ENCODE measurements around the gene TUBGCP3. TPM values are rescaled to one million over a fixed set of nuclear protein-coding genes. Genes with fewer than 3 reads are reported as not detected.

TUBGCP3 gene
- total RNA-seq, 1 experiment from 2014 or later = 13.8 TPM

DNA sequence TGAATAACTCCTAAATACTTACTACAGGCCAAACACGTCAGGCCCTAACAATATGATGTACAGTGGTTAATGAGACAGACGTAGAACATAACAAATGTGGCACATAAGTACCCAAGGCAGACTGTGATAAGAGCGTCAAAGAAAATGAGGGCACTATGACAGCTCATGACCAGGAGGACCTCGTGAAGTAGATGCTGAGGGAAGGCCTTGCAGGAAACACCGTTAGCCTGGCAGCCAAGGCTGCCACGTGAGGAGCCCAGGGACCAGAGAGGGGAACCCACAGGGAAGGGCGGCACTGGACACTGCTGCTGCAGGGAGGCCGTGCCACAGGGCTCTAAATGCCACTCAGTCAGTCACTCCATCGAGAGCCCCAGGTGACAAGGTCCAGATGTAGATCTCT is 5.7 kb downstream of the TUBGCP3 start:
- in situ Hi-C loops (cut with HindIII; ENCODE audit: low sequenced_read_pairs) = no loop called here
- no peak for DNase-seq (ENCODE audit: low spot score)

GRCh38 chr13:112580912-112581311 is 7.0 kb downstream of the TUBGCP3 start:
- no peak for DNase-seq (ENCODE audit: low spot score)
- in situ Hi-C loops (cut with HindIII; ENCODE audit: low sequenced_read_pairs) = no loop called here

DNA sequence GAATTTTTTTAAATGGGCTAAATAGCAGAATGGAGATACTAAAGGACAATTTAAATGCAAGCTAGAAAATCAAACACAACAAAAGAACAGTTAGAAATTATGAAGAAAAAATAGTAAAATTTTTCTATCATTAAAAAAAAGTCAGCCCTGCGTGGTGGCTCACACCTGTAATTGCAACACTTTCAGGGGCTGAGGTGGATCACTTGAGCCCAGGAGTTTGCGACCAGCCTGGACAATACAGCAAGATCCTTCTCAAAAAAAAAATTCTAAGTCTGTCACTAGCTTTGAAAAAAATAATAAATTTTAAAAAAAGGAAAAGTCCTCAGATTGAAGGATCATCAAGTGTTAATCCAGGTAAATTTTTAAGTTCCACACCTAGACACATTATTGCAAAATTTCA is 7.7 kb downstream of the TUBGCP3 start:
- DNase-seq (ENCODE audit: low spot score) = no peak
- in situ Hi-C loops (cut with HindIII; ENCODE audit: low sequenced_read_pairs) = no loop called here

GRCh38 chr13:112579310-112579843 is 8.6 kb downstream of the TUBGCP3 start:
- no peak for DNase-seq (ENCODE audit: low spot score)
- in situ Hi-C loops (cut with HindIII; ENCODE audit: low sequenced_read_pairs) = no loop called here

DNA sequence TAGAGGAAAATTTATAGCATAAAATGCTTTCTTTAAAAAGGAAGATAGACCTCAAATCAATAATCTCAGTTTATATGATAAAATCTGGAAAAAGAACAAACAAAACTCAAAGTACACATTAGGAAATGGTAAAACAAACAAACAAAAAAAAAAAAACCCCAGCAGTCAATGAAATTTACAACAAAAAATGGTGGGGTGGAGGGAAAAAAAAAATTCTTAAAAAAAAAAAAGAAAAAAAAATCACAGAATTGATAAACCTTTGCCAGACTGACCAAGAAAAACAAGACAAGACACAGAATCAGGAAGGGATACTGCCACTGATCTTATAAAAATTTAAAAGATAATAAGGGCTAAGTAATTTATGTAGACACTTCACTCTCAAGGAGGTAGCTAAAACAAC is 11.2 kb downstream of the TUBGCP3 start:
- in situ Hi-C loops (cut with HindIII; ENCODE audit: low sequenced_read_pairs) = no loop called here
- no peak for DNase-seq (ENCODE audit: low spot score)

- no peak for DNase-seq (ENCODE audit: low spot score)
- in situ Hi-C loops (cut with HindIII; ENCODE audit: low sequenced_read_pairs) = no loop called here
Observed at GRCh38 chr13:112576191-112576590, 11.8 kb downstream of the TUBGCP3 start.

GRCh38 chr13:112575675-112576074 is 12.3 kb downstream of the TUBGCP3 start:
- DNase-seq (ENCODE audit: low spot score) = no peak
- in situ Hi-C loops (cut with HindIII; ENCODE audit: low sequenced_read_pairs) = no loop called here

DNA sequence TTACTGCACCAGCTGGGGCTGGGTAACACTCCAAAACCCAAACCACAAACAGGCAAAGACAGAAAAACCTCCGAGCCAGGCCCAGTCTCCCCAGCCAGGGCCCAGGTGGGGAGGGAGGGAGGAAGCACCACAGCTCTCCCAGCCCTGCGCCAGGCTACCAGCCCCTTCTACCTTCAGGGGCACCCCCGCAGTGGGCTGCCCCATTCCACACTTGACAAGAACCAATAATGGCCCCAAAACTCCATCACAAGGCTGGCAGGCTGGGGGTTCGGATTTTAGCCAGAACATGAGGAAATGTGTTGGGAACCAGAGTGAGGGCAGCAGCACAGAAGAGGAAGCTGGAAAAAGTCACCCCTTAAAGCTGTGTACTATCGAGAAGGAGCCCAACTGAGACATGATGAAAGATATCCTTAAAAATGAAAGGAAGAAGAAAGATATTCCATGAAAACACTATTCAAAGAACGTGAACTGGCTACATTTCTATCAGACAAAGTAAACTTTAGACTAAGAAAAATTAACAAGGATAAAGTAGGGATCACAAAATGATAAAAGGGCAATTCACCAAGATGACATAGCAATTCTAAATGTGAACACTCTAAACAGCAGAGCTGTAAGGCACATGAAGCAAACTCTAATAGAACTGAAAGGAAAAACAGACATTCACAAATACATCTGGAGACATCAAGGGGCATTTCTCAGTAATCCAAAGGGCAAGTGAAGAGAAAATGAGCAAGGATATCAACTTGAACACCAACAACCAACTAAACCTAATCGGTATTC is 12.9 kb downstream of the TUBGCP3 start:
- no peak for DNase-seq (ENCODE audit: low spot score)
- in situ Hi-C loops (cut with HindIII; ENCODE audit: low sequenced_read_pairs) = no loop called here

GRCh38 chr13:112574416-112574815 is 13.5 kb downstream of the TUBGCP3 start:
- in situ Hi-C loops (cut with HindIII; ENCODE audit: low sequenced_read_pairs) = no loop called here
- DNase-seq (ENCODE audit: low spot score) = no peak

DNA sequence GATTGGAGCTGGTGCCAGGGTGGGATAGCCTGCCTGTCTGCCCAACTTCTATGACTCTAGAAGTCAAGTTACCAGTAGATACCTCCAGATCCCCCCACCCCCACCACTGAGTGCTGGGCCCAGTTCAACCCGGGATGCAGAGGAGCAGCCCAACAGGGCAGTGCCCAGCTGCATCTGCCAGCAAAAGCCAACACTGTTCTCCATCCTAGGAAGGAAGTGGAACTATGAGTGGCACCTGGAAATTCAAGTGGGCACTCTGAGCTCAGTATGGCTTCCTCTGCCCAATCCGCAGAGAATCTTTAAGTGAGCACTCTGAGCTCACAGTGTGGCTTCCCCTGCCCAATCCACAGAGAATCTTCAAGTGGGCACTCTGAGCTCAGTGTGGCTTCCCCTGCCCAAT is 14.2 kb downstream of the TUBGCP3 start:
- in situ Hi-C loops (cut with HindIII; ENCODE audit: low sequenced_read_pairs) = no loop called here
- no peak for DNase-seq (ENCODE audit: low spot score)

- DNase-seq (ENCODE audit: low spot score) = no peak
- in situ Hi-C loops (cut with HindIII; ENCODE audit: low sequenced_read_pairs) = no loop called here
Observed at GRCh38 chr13:112572366-112572765, 15.6 kb downstream of the TUBGCP3 start.

GRCh38 chr13:112569821-112570220 is 18.1 kb downstream of the TUBGCP3 start:
- no peak for DNase-seq (ENCODE audit: low spot score)
- in situ Hi-C loops (cut with HindIII; ENCODE audit: low sequenced_read_pairs) = no loop called here

- DNase-seq (ENCODE audit: low spot score) = no peak
- in situ Hi-C loops (cut with HindIII; ENCODE audit: low sequenced_read_pairs) = no loop called here
Observed at GRCh38 chr13:112567161-112567862, 20.6 kb downstream of the TUBGCP3 start.

DNA sequence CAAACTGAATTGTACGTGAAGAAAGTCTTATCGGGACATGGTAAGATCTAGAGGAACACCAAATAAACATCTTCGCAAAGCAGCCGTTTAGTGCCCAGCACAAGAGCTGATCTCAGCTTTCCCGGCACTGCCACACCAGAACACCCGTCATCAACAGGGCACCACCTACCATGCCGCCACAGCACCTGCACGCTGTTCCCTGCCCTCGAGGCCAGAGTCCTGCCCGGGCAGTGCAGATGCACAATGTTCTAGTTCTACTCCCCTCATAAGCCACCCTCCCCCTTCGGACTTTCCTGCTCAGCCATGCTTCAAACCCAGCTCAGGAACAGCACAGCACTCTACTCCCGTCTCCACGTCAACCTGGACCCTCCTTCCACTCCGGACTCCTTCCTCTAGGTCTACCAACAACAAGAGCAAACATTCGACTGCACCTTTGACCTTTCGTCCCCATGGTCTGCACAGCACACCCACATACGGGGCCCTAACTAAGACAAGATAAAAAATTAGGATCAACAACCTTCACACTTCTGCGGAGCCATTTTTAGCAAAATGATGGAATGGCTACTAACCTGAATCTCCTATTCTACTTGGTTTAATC is 25.1 kb downstream of the TUBGCP3 start:
- in situ Hi-C loops (cut with HindIII; ENCODE audit: low sequenced_read_pairs) = no loop called here
- DNase-seq (ENCODE audit: low spot score) = no peak

- in situ Hi-C loops (cut with HindIII; ENCODE audit: low sequenced_read_pairs) = no loop called here
- DNase-seq (ENCODE audit: low spot score) = no peak
Observed at GRCh38 chr13:112562254-112562653, 25.7 kb downstream of the TUBGCP3 start.

DNA sequence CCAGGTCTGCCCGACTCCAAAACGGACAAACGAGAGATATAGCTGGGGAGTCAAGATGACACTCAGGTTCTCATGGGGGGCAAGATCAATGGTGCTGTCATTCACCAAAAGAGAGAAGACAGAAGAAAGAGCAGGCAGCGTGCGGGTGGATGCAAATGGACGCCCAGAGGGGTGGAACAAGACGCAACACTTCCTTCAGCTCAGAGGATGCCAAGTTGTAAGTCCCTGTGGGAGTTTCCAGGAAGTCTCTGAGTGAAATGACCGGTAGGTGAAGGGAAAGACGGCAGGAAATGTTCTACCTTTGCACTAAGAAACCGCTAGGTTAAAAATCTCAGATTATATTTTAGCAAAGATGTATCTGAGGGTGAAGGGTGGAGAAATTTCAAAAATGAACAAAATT is 26.5 kb downstream of the TUBGCP3 start:
- in situ Hi-C loops (cut with HindIII; ENCODE audit: low sequenced_read_pairs) = no loop called here
- DNase-seq (ENCODE audit: low spot score) = no peak

GRCh38 chr13:112558696-112559418 is 29.1 kb downstream of the TUBGCP3 start:
- in situ Hi-C loops (cut with HindIII; ENCODE audit: low sequenced_read_pairs) = no loop called here
- DNase-seq (ENCODE audit: low spot score) = no peak

- in situ Hi-C loops (cut with HindIII; ENCODE audit: low sequenced_read_pairs) = no loop called here
- no peak for DNase-seq (ENCODE audit: low spot score)
Observed at GRCh38 chr13:112556600-112556999, 31.4 kb downstream of the TUBGCP3 start.

DNA sequence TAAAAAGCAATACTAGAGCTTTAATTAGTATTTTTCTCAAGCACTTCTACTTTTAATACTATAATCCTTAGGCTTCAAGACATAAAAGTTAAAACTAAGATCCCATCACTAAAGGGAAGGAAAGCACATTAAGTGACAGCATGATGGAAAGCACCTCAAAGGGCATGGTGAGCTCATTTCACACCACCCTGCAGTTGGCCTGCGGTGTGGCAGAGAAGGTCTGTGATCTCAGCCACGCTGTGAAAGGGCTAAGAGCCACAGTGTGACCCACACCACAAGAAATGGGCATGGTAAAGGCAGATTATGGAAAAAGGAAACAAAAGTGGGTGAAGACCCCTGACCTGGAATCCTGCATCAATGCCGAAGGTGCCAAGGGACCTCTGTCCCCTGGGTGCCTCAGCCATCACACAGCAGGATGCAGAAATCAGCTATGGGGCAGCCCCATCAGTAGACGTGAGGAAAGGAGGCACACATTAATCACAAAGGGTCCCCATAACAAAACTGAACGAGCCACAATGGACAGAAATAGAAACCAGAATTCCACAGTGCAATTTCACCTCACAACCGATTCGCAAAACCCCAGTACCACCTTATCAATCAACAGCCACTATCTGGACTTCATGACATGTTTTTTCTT is 33.6 kb downstream of the TUBGCP3 start:
- no peak for DNase-seq (ENCODE audit: low spot score)
- in situ Hi-C loops (cut with HindIII; ENCODE audit: low sequenced_read_pairs) = no loop called here

Measured in G401 (cell line).